ENCODE data around the gene DENND1A. TPM values are rescaled to one million over a fixed set of nuclear protein-coding genes. Genes with fewer than 3 reads are reported as not detected.

The DENND1A gene
- total and polyA plus RNA-seq, 2 of the 13 experiments (the other 11 are each of a cell fraction or from before 2014, with no cell fraction given), result 14.8 to 30.1 TPM

DNA sequence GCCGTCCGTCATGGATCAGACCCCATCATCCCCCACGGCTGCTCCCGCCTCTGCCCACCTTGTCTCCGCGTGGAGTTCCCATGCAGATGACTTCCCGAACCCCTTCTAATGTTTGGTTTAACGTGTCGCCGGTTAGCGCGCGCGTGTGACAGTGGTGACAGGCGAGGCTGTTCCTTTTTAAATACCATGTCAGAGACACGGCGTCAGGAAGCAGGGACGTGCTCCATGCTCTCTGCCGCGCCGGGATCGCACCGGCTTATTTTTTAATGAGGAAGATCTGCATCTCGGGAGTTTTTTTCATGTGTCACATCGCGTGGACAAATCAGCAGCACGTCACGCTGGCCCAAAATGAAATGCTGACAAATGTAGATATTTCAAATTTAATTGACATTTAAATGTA, 538.0 kb downstream of the DENND1A start:
- in situ Hi-C loops (cut with HindIII; ENCODE audit: extremely low pct_ligation_motif_present, low pct_unique_long_range_greater_than_20kb), result no loop called here
- Histone ChIP-seq H3K4me1 (ENCODE audit: insufficient read depth, low read length) (no peaks in the 10 kb centered on the region), H3K9me3 (ENCODE audit: low read length) (no peaks in the 10 kb centered on the region), H3K4me2 (ENCODE audit: low read depth, low read length) (no peak overlapping the region), H3K79me2 (ENCODE audit: insufficient read depth, low read length) (no peaks in the 10 kb centered on the region), H2AFZ (ENCODE audit: low read length) (no peak overlapping the region), H3K27me3 (ENCODE audit: control insufficient read depth in 1 of 2, insufficient read depth in 2 of 2, low read length in 2 of 2) (no peaks in the 10 kb centered on the region), H4K20me1 (ENCODE audit: insufficient read depth, low read length) (no peaks in the 10 kb centered on the region; the same call in 1 of the 2 replicates), H3K4me3 (replicated peaks in 1 of 3; ENCODE audit: insufficient read depth in 1 of 3, low read depth in 2 of 3, low read length in 3 of 3) (no peak overlapping the region), H3K9ac (ENCODE audit: insufficient read depth, low read depth, low read length) (no peak overlapping the region), H3K27ac (ENCODE audit: extremely low read length, insufficient read depth, low read length) (no peak overlapping the region), H3K36me3 (replicated peaks in 1 of 2; ENCODE audit: control insufficient read depth in 1 of 2, insufficient read depth in 2 of 2, low read length in 2 of 2) (no peaks in the 10 kb centered on the region; a peak in 1 of 5 replicates)
- no TSS peak for BruUV-seq (replicated peaks)
- WGBS (ENCODE audit: low lambda C conversion rate), result 98% methylated on average over 28 of the region's 28 CpGs
- DNase-seq (ENCODE audit: low spot score) (no peak), FAIRE-seq (no peak), ATAC-seq (no peak)
- TF ChIP-seq, protein P1, sequence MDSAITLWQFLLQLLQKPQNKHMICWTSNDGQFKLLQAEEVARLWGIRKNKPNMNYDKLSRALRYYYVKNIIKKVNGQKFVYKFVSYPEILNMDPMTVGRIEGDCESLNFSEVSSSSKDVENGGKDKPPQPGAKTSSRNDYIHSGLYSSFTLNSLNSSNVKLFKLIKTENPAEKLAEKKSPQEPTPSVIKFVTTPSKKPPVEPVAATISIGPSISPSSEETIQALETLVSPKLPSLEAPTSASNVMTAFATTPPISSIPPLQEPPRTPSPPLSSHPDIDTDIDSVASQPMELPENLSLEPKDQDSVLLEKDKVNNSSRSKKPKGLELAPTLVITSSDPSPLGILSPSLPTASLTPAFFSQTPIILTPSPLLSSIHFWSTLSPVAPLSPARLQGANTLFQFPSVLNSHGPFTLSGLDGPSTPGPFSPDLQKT (CRISPR knock-in tag; IDR thresholded peaks at IDR 0.05; ENCODE audit: borderline replicate concordance), result no peak
- TF ChIP-seq ZNF746 (CRISPR knock-in tag; IDR thresholded peaks at IDR 0.05), result no peak
- intact Hi-C loops (cut with micrococcal nuclease; ENCODE audit: unreplicated experiment), result no loop called here
- ChIA-PET POLR2A (no interaction called here), CTCF (ENCODE audit: low intra/inter-chr PET ratio, low total read pairs) (no interaction called here)

- intact Hi-C loops (cut with micrococcal nuclease; ENCODE audit: unreplicated experiment), result no loop called here
- ChIA-PET POLR2A (no interaction called here), CTCF (ENCODE audit: low intra/inter-chr PET ratio, low total read pairs) (no interaction called here)
- no peaks in the 10 kb centered on the region for H3K9me3 ChIP-seq (ENCODE audit: low read length)
- H3K9ac ChIP-seq (ENCODE audit: insufficient read depth, low read depth, low read length), result no peak overlapping the region
- in situ Hi-C loops (cut with HindIII; ENCODE audit: extremely low pct_ligation_motif_present, low pct_unique_long_range_greater_than_20kb), result no loop called here
- no peak for TF ChIP-seq ZNF10 (CRISPR knock-in tag; IDR thresholded peaks at IDR 0.05; ENCODE audit: borderline replicate concordance, low read depth)
- peak; percentile 79; the same call in 1 of the 2 replicates for TF ChIP-seq ZNF768 (CRISPR knock-in tag; IDR thresholded peaks at IDR 0.05)
- TF ChIP-seq FOXK2 (IDR thresholded peaks at IDR 0.05), result no peak
- H3K4me2 ChIP-seq (ENCODE audit: low read depth, low read length), result no peak overlapping the region
- ATAC-seq (no peak), FAIRE-seq (no peak), DNase-seq (ENCODE audit: low spot score) (no peak)
- no peaks in the 10 kb centered on the region; the same call in 1 of the 2 replicates for H4K20me1 ChIP-seq (ENCODE audit: insufficient read depth, low read length)
- H3K79me2 ChIP-seq (ENCODE audit: insufficient read depth, low read length), result no peaks in the 10 kb centered on the region
- H3K27me3 ChIP-seq (ENCODE audit: control insufficient read depth in 1 of 2, insufficient read depth in 2 of 2, low read length in 2 of 2), result no peaks in the 10 kb centered on the region
- 92% methylated on average over 5 of the region's 5 CpGs for WGBS (ENCODE audit: low lambda C conversion rate)
- no TSS peak for BruUV-seq (replicated peaks)
- no peak overlapping the region for H3K4me3 ChIP-seq (replicated peaks in 1 of 3; ENCODE audit: insufficient read depth in 1 of 3, low read depth in 2 of 3, low read length in 3 of 3)
- H3K36me3 ChIP-seq (replicated peaks in 1 of 2; ENCODE audit: control insufficient read depth in 1 of 2, insufficient read depth in 2 of 2, low read length in 2 of 2), result no peaks in the 10 kb centered on the region; a peak in 1 of 5 replicates
- H2AFZ ChIP-seq (ENCODE audit: low read length), result no peak overlapping the region
- H3K27ac ChIP-seq (ENCODE audit: extremely low read length, insufficient read depth, low read length), result no peak overlapping the region
- H3K4me1 ChIP-seq (ENCODE audit: insufficient read depth, low read length), result no peaks in the 10 kb centered on the region
These were observed 538.7 kb downstream of the DENND1A start for GRCh38 chr9:123391233-123391632.
